ENCODE data around the gene FMO3.

GRCh38 chr1:171127099-171127498, 36.4 kb downstream of the FMO3 start:
- TF ChIP-seq CTCF (IDR thresholded peaks at IDR 0.05; ENCODE audit: extremely low read depth in 1 of 2, insufficient read depth in 1 of 2, low read depth in 1 of 2, low read length in 2 of 2) (no peak), GATA2 (IDR thresholded peaks at IDR 0.05; ENCODE audit: insufficient read depth, insufficient read length, low read depth, low read length) (no peak), POLR2A (IDR thresholded peaks at IDR 0.05; ENCODE audit: low read depth, low read length) (no peak), EZH2 (IDR thresholded peaks at IDR 0.05; ENCODE audit: borderline replicate concordance, low read depth, low read length, severe bottlenecking) (no peak)
